ENCODE data around the gene MCTP1. TPM values are rescaled to one million over a fixed set of nuclear protein-coding genes. Genes with fewer than 3 reads are reported as not detected.

MCTP1 gene
- total RNA-seq, 4 donors from 2014 or later = 3.5 to 19.8 (median 5.8) TPM

DNA sequence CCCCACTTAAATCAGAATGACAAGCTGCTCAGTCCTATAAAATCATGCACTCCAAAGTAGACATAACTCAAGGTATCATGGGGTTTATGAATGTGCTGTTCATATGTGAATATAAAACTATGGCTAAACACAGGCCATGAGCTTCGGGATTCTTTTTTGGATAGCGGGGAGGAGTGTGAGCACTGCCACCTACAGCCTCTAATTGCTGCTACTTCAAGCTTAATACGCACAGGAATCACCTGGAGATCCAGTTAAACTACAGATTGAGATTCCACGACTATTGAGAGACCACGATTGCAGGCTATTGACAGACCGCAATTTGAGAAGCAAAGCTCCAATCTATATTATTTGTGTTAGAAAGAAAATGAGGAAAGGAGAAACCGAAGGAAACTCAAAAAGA, 231.6 kb downstream of the MCTP1 start:
- Histone ChIP-seq H3K4me3 (no peak overlapping the region), H3K36me3 (no peaks in the 10 kb centered on the region), H3K27ac (no peak overlapping the region), H3K27me3 (no peaks in the 10 kb centered on the region), H3K9me3 (no peaks in the 10 kb centered on the region), H3K4me1 (no peaks in the 10 kb centered on the region)
- WGBS, 2 donors = 81 to 88% methylated on average over 7 of the region's 7 CpGs
- intact Hi-C loops (cut with DNase I) = no loop called here
- TF ChIP-seq POLR2A (IDR thresholded peaks at IDR 0.05) (no peak), CTCF (IDR thresholded peaks at IDR 0.05) (no peak)
- no peak for DNase-seq

- no peaks in the 10 kb centered on the region for H3K9me3 ChIP-seq
- no peaks in the 10 kb centered on the region for H3K36me3 ChIP-seq
- no peaks in the 10 kb centered on the region for H3K27me3 ChIP-seq
- no peak for TF ChIP-seq POLR2A (IDR thresholded peaks at IDR 0.05)
- no peak for TF ChIP-seq CTCF (IDR thresholded peaks at IDR 0.05)
- 31 to 33% methylated on average over 1 of the region's 1 CpG for WGBS, 2 donors
- no peak overlapping the region for H3K27ac ChIP-seq
- no peak overlapping the region for H3K4me3 ChIP-seq
- intact Hi-C loops (cut with DNase I) = no loop called here
- no peaks in the 10 kb centered on the region for H3K4me1 ChIP-seq
- DNase-seq = no peak
Observed at GRCh38 chr5:95050708-95051107, 234.2 kb downstream of the MCTP1 start.

DNA sequence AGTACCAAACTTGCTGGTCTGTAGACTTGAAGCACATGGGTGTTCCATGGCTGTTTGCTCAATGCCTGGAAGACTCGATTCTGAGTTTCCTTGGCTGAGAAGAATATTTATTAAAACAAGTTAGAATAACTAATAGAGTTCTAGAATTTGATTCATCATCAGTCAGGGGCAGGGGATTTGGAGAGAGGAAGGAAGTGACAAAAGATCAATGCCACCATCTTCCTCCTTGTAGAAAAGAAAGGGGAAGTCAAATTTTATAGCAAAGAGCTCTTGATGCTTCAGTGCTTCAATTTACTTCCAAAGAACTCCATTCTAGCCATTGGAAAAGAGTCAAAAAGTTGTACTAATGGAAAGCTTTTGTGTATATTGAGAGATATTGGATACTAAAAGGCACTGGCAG, 236.3 kb downstream of the MCTP1 start:
- no peak overlapping the region for H3K27ac ChIP-seq
- H3K27me3 ChIP-seq = no peaks in the 10 kb centered on the region
- WGBS, 2 donors = 48 to 57% methylated on average over 1 of the region's 1 CpG

GRCh38 chr5:95045181-95045965, 239.5 kb downstream of the MCTP1 start:
- H3K36me3 ChIP-seq = no peaks in the 10 kb centered on the region
- no peak overlapping the region for H3K4me3 ChIP-seq
- H3K9me3 ChIP-seq = no peaks in the 10 kb centered on the region
- TF ChIP-seq CTCF (IDR thresholded peaks at IDR 0.05) (no peak), POLR2A (IDR thresholded peaks at IDR 0.05) (no peak)
- intact Hi-C loops (cut with DNase I) = no loop called here
- 75 to 80% methylated on average over 4 to 5 of the region's 5 CpGs for WGBS, 2 donors
- H3K4me1 ChIP-seq = peaks cover 0 to 7% (median 5%) of the 10 kb centered on the region in 3 donors
- H3K27me3 ChIP-seq = no peaks in the 10 kb centered on the region
- DNase-seq = no peak
- H3K27ac ChIP-seq = no peak overlapping the region

More for the DNA sequence above, 236.3 kb downstream of the MCTP1 start:
- intact Hi-C loops (cut with DNase I) = no loop called here
- Histone ChIP-seq H3K36me3 (no peaks in the 10 kb centered on the region), H3K9me3 (no peaks in the 10 kb centered on the region), H3K4me3 (no peak overlapping the region), H3K4me1 (peaks cover 0 to 5% (median 3%) of the 10 kb centered on the region in 3 donors)
- TF ChIP-seq POLR2A (IDR thresholded peaks at IDR 0.05) = no peak
- no peak for TF ChIP-seq CTCF (IDR thresholded peaks at IDR 0.05)
- DNase-seq = no peak

DNA sequence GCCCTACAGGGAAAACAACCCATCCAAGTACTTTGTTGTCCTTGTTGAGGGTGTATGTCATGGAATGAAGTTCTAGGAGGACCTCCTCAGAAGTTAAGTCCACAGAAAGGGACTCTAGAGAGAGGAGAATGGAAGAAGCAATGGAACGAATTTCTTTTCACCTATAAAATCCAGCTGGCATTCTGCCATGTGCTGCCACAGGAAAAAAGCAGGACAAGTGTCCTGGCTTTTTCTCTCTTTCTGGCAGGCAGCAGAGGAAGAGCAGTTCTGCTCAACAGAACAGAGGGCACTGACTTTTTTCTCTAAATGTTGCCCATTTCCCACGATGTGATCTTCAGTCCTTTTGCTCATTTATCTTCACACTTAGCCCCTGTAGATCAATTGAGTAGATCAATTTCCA, 240.8 kb downstream of the MCTP1 start:
- Histone ChIP-seq H3K9me3 (peaks cover 0 to 3% (median 0%) of the 10 kb centered on the region in 3 donors), H3K4me3 (no peak overlapping the region), H3K27me3 (no peaks in the 10 kb centered on the region), H3K36me3 (no peaks in the 10 kb centered on the region), H3K4me1 (peaks cover 0 to 7% (median 5%) of the 10 kb centered on the region in 3 donors), H3K27ac (no peak overlapping the region)
- TF ChIP-seq CTCF (IDR thresholded peaks at IDR 0.05) = no peak
- no peak for TF ChIP-seq POLR2A (IDR thresholded peaks at IDR 0.05)
- intact Hi-C loops (cut with DNase I) = no loop called here
- WGBS, 2 donors = 39 to 41% methylated on average over 2 of the region's 2 CpGs
- no peak for DNase-seq
